Mesothelial cell of epicardium (in vitro differentiated cells): ENCODE measurements around the gene TADA2B. TPM values are rescaled to one million over a fixed set of nuclear protein-coding genes. Genes with fewer than 3 reads are reported as not detected.

Experiments
- DNase-seq, 2 experiments: peaks; one replicate each; pipeline ENCODE4 v3.0.0; 2021; ENCODE audit warnings: low spot score in 2 of 2; ENCODE audit not compliant: unreplicated experiment in 2 of 2
- H3K27ac Mint-ChIP-seq: 2 replicates; pipeline ENCODE4 v1.8.0; 2021; ENCODE audit warnings: mixed read lengths
- H3K27me3 Mint-ChIP-seq: 2 replicates; pipeline ENCODE4 v1.8.0; 2021; ENCODE audit warnings: low read depth, mixed read lengths
- H3K36me3 Mint-ChIP-seq: 2 replicates; pipeline ENCODE4 v1.8.0; 2021; ENCODE audit warnings: mixed read lengths
- H3K4me1 Mint-ChIP-seq: 2 replicates; pipeline ENCODE4 v1.8.0; 2021; ENCODE audit warnings: mixed read lengths
- H3K4me3 Mint-ChIP-seq: 2 replicates; pipeline ENCODE4 v1.8.0; 2021; ENCODE audit warnings: mild to moderate bottlenecking, moderate library complexity, mixed read lengths
- H3K9me3 Mint-ChIP-seq: 2 replicates; pipeline ENCODE4 v1.8.0; 2021; ENCODE audit warnings: mixed read lengths
- total RNA-seq: library from RNA; stranded (reverse); gene quantifications from 3 replicates; pipeline ENCODE4 v1.2.1, GENCODE V29; 2021
- TF ChIP-seq, protein P1 (sequence below): fragments of 200-600 bp; sonication (generic); IDR thresholded peaks from one replicate; pipeline ENCODE4 v1.5.0; 2021; ENCODE audit warnings: antibody characterized with exemption; ENCODE audit not compliant: unreplicated experiment

Gene TADA2B
- total RNA-seq, 1 donor from 2014 or later: 17.4 TPM

DNA sequence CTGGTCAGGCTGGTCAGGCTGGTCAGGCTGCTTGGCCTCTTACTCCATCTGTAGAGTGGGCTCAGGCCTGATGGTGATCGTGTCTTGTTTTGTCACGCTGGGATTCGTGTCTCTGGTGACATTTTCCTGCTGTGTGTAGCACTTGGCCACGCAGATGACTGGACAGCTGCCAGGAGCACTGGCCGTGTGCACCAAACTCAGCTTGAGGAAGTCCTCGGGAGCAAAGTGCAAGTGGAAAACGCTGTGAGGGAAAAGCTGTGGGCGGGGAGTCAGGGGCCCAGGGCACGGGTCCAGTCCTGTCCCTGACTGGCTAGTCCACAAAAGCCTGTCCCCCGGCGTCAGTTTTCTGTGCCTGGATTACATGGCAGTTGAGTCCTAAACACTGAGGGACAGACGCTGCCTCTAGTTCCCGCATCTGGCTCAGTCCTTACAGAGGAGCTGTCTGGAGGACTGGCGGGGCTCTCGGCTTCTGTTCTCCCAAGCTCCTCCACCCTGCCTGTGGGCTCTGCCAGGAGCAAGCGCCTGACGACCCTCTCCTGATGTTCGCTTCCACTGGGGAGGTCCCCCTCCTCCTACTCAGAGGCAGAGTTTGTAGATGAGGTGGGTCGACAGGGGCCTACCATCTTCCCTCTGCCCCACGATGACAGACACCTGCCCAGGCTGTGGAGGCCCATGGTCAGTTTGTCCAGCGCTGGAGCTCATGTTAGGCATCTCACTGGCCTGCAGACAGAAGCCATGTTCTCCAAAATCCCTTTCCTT, 60.6 kb downstream of the TADA2B start:
- H3K36me3 Mint-ChIP-seq: no peaks in the 10 kb centered on the region
- H3K4me3 Mint-ChIP-seq: peak overlapping the region; percentile 77
- TF ChIP-seq, protein P1, sequence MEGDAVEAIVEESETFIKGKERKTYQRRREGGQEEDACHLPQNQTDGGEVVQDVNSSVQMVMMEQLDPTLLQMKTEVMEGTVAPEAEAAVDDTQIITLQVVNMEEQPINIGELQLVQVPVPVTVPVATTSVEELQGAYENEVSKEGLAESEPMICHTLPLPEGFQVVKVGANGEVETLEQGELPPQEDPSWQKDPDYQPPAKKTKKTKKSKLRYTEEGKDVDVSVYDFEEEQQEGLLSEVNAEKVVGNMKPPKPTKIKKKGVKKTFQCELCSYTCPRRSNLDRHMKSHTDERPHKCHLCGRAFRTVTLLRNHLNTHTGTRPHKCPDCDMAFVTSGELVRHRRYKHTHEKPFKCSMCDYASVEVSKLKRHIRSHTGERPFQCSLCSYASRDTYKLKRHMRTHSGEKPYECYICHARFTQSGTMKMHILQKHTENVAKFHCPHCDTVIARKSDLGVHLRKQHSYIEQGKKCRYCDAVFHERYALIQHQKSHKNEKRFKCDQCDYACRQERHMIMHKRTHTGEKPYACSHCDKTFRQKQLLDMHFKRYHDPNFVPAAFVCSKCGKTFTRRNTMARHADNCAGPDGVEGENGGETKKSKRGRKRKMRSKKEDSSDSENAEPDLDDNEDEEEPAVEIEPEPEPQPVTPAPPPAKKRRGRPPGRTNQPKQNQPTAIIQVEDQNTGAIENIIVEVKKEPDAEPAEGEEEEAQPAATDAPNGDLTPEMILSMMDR: no peak
- peak overlapping the region; percentile 91 for H3K27ac Mint-ChIP-seq
- H3K27me3 Mint-ChIP-seq: peaks cover 11% of the 10 kb centered on the region
- H3K4me1 Mint-ChIP-seq: peaks cover 23% of the 10 kb centered on the region
- DNase-seq: peak in 1 of 2 experiments; percentile 10
- H3K9me3 Mint-ChIP-seq: no peaks in the 10 kb centered on the region

DNA sequence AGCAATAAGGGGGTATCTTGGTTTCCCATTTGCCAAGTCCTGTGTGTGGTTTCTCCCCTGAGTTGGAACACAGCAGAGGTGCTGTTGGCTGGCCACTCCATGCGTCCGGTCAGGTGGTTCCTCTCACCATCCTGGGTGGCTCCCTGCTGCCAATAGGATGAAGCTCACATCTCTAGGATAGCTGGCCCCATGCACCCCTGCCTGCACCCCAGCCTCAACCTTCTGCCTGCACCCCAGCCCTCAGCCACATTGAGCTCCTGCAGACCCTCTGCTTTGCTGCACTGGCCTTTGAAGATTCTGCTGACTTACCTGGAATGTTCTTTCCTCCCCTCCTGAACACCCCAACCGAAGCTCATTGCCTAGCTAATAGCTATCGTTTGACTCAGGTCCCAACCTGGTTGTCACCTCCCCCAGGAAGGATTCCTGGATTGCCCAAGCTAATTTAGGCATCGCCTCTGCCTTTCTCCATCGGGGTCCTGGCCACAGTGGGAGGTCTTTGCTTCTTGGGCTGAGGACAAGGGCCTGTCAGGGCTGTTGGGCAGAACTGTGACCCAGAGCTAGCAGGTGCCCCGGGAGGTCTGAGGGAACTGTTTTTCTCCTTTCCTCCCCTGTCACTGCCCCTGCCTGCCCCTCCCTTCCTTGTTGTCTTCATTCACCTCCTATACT, 61.3 kb downstream of the TADA2B start:
- H3K27me3 Mint-ChIP-seq: peaks cover 13% of the 10 kb centered on the region
- peaks cover 23% of the 10 kb centered on the region for H3K4me1 Mint-ChIP-seq
- no peaks in the 10 kb centered on the region for H3K9me3 Mint-ChIP-seq
- TF ChIP-seq, protein P1: no peak
- H3K4me3 Mint-ChIP-seq: no peak overlapping the region
- no peaks in the 10 kb centered on the region for H3K36me3 Mint-ChIP-seq
- H3K27ac Mint-ChIP-seq: peak overlapping the region; percentile 91
- no peak for DNase-seq

DNA sequence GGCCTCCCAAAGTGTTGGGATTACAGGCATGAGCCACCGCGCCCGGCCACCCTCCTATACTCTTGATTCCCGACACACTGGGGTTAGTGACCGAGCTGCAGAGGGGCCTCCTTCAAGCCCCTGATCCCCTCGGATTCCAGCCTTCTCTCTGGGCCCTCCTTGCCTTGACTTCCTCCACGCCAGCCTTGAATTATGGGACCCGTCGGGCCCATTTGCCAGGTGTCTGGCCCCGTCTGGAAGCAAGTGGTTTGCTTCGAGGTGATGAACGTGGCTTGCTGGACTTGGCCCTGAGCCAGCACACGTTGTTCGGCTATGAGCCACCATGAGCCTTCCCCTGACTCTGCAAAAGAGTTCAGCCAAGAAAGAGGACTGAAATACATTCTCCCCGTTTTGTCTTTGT, 62.1 kb downstream of the TADA2B start:
- peak overlapping the region; percentile 3 for H3K4me3 Mint-ChIP-seq
- H3K27me3 Mint-ChIP-seq: peaks cover 13% of the 10 kb centered on the region
- TF ChIP-seq, protein P1: no peak
- DNase-seq: no peak
- peak overlapping the region; percentile 48 for H3K27ac Mint-ChIP-seq
- peaks cover 23% of the 10 kb centered on the region for H3K4me1 Mint-ChIP-seq
- no peaks in the 10 kb centered on the region for H3K36me3 Mint-ChIP-seq
- H3K9me3 Mint-ChIP-seq: peaks cover 3% of the 10 kb centered on the region

DNA sequence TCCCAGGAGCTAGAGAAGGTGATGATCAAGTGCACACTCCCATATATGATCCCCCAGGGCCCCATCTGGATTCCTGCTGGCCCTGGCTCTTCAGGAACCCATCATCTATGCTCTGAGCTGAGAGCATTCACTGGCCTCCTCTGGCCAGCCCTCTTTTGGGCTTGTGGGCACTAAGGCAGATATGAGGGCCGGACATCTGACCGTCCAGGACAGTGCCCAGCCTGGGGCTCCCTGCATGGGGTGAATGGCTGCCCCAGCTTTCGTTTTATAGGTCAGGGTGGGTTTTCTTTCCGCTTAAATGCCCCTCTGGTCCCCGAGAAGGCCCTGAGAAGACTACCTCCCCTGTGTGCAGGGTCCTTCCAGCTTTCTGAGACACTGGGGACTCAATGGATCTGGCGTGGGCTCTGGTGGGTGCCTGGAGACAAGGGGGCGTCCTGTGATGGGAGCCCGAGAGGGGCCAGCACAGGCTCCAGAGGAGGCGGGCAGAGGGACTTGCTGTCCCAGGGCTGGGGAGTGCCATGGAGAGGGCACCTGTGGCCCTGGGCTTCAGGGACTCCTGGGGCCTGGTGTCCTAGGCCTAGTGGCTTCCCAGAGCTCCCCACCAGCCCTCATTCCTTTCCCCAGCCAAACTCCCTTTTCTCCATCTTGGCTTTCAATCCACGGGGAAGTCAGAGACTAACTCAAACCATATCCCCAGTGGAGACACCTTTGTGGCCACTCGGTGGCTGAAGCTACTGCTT, 64.2 kb downstream of the TADA2B start:
- Mint-ChIP-seq H3K36me3 (no peaks in the 10 kb centered on the region), H3K27ac (no peak overlapping the region), H3K9me3 (peaks cover 7% of the 10 kb centered on the region), H3K27me3 (peaks cover 10% of the 10 kb centered on the region), H3K4me3 (no peak overlapping the region), H3K4me1 (peaks cover 18% of the 10 kb centered on the region)
- TF ChIP-seq, protein P1: no peak
- no peak for DNase-seq

Other genes with a start within 250 kb of the TADA2B start
- gene TBC1D14, start 133.5 kb upstream of the TADA2B start, total RNA-seq: 54.5 to 58.2 TPM (median 56.3 TPM) in 3 replicates
- gene GRPEL1, start 24.7 kb downstream of the TADA2B start, total RNA-seq: 15.5 to 17.9 TPM (median 17.3 TPM) in 3 replicates
- gene SORCS2, start 149.2 kb downstream of the TADA2B start, total RNA-seq: 6.8 to 7.1 TPM (median 7.1 TPM) in 3 replicates